HL-60 (cell line): ENCODE measurements around the gene BPIFB6.

Source experiments
- DNase-seq, 2 experiments: peaks; one replicate each; pipeline ENCODE4 v3.0.0-alpha.2; 2010 to 2020; ENCODE audit warnings: low read depth in 1 of 2, low spot score in 1 of 2
- H3K27ac ChIP-seq: fragments of 250-450 bp; sonication (Bioruptor Pico); replicated peaks from 2 replicates; pipeline ENCODE4 v1.5.1; 2020; ENCODE audit warnings: mild to moderate bottlenecking, moderate library complexity
- H3K27me3 ChIP-seq: fragments of 250-450 bp; sonication (Bioruptor Pico); 2 replicates; pipeline ENCODE4 v1.5.1; 2021; ENCODE audit warnings: mild to moderate bottlenecking, moderate library complexity; ENCODE audit not compliant: insufficient read depth, poor library complexity, severe bottlenecking
- H3K4me3 ChIP-seq: replicated peaks from 2 replicates; pipeline ENCODE4 v1.5.1; 2011; ENCODE audit warnings: mild to moderate bottlenecking, control low read depth, low read length; ENCODE audit not compliant: insufficient read depth
- CTCF ChIP-seq: IDR thresholded peaks from one replicate; pipeline ENCODE4 v1.5.1; 2011; ENCODE audit warnings: low read length, control low read depth, inconsistent platforms; ENCODE audit not compliant: insufficient read depth
- GABPA ChIP-seq: IDR thresholded peaks from 2 replicates; pipeline ENCODE4 v1.6.1; 2012; ENCODE audit warnings: low read depth
- POLR2AphosphoS5 ChIP-seq: IDR thresholded peaks from 2 replicates; pipeline ENCODE4 v1.6.1; 2012; ENCODE audit warnings: low read depth
- REST ChIP-seq: IDR thresholded peaks from 2 replicates; pipeline ENCODE4 v1.6.1; 2012; ENCODE audit warnings: low read depth; ENCODE audit not compliant: insufficient replicate concordance
- SPI1 ChIP-seq: IDR thresholded peaks from 2 replicates; pipeline ENCODE4 v1.6.1; 2012; ENCODE audit warnings: low read depth, mild to moderate bottlenecking, borderline replicate concordance

The BPIFB6 gene

GRCh38 chr20:33072362-33072761 is 40.9 kb downstream of the BPIFB6 start:
- Histone ChIP-seq H3K4me3 (no peak overlapping the region), H3K27ac (no peak overlapping the region), H3K27me3 (no peaks in the 10 kb centered on the region)
- TF ChIP-seq GABPA (no peak), POLR2AphosphoS5 (no peak), SPI1 (no peak), CTCF (no peak), REST (no peak)
- DNase-seq: no peak

GRCh38 chr20:33072813-33073212 is 41.4 kb downstream of the BPIFB6 start:
- H3K4me3 ChIP-seq: no peak overlapping the region
- no peak for DNase-seq
- no peaks in the 10 kb centered on the region for H3K27me3 ChIP-seq
- H3K27ac ChIP-seq: no peak overlapping the region
- TF ChIP-seq GABPA (no peak), POLR2AphosphoS5 (no peak), REST (no peak), CTCF (no peak), SPI1 (no peak)

GRCh38 chr20:33074675-33075074 is 43.2 kb downstream of the BPIFB6 start:
- no peaks in the 10 kb centered on the region for H3K27me3 ChIP-seq

GRCh38 chr20:33075281-33075680 is 43.8 kb downstream of the BPIFB6 start:
- TF ChIP-seq POLR2AphosphoS5 (no peak), REST (no peak), GABPA (no peak), SPI1 (no peak), CTCF (no peak)
- no peak for DNase-seq
- no peaks in the 10 kb centered on the region for H3K27me3 ChIP-seq
- H3K4me3 ChIP-seq: no peak overlapping the region
- H3K27ac ChIP-seq: no peak overlapping the region

More at GRCh38 chr20:33074675-33075074, 43.2 kb downstream of the BPIFB6 start:
- H3K4me3 ChIP-seq: no peak overlapping the region
- DNase-seq: no peak
- TF ChIP-seq POLR2AphosphoS5: no peak
- H3K27ac ChIP-seq: no peak overlapping the region
